Forelimb muscle (tissue), 1 donor: ENCODE results near the gene GREB1. TPM values are rescaled to one million over a fixed set of nuclear protein-coding genes. Genes with fewer than 3 reads are reported as not detected.

Experiments used
- DNase-seq: peaks from one replicate; pipeline ENCODE4 v3.0.0-alpha.2; 2013; ENCODE audit warnings: low read depth
- polyA plus RNA-seq: library from polyadenylated mRNA; unstranded; fragments of 120-200 nt; gene quantifications from one replicate; pipeline ENCODE4 v1.2.1, GENCODE V29; 2013; ENCODE audit not compliant: insufficient read length

The GREB1 gene
- polyA plus RNA-seq, 1 donor = 10.2 TPM

- no peak for DNase-seq
These were observed 149.6 kb downstream of the GREB1 start for GRCh38 chr2:11683476-11683875.

DNA sequence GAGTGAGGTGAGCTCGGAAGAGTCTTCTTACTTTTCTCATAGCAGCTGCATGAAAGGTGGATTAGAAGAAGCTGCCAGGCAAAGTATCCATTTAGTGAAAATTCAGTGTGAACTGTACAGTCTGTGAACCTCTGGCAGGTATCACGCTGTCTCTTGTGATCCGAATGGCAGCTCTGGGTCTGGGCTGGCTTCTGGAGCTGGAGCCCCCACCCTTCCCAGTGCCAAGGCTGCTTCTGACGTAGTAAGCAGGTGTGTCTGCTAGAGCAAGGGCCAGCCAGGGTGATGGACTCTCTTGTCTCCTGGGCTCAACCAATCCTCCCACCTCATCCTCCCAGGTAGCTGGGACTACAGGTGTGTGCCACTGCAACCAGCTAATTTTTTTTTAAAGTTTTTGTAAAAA lies 150.1 kb downstream of the GREB1 start:
- DNase-seq = no peak

DNA sequence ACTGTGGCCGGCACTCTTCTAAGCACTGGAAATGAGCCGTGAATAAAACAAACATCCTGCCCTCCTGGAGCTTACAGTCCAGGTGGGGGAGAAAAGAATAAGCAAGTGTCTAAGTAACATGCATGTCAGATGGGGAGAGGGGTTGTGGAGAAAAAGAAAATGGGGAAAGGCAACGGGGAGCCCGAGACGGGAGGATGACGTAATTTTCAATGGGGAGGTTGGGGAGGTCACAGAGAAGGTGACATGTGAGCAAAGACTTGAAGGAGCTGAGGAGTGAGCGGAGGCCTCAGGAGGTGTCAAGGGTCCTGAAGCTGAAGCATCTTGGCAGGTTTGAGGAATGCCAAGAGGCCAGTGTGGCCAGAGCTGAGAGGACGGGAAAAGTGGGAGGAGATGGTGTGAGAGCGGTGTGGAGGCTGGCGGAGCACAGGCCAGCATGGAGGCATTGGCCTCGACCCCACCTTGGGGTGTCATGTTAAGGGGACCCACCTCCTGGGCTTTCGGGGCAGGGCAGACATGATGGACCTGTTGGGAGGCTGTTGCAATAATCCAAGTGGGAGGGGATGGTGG lies 151.1 kb downstream of the GREB1 start:
- DNase-seq = no peak

DNA sequence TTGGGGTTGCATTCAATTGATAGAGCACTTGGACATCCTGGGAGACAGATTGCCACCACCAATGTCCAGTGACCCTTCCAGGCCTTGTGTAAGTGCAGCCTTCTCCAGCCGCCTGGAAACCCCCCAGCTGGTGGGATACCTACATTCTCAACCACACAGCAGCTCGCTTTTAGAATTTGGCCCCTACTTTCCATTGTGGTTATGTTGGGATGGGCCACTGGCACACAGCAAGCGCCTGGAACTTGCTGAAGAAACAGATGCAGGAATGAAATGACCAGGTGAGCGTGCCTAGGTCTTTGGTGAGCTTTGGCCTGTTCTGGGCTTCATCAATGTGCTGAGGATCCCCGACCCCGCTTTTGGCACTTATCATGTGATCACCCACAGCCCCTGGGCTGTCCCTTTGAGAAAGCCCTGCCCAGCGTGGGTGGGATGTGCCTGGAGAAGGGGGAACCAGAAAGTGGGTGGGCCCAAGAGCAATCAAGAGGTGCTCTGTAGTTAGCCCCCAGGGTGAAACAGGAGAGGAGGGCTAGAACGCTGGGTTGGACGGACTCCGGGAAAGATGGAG lies 152.1 kb downstream of the GREB1 start:
- DNase-seq = no peak

DNA sequence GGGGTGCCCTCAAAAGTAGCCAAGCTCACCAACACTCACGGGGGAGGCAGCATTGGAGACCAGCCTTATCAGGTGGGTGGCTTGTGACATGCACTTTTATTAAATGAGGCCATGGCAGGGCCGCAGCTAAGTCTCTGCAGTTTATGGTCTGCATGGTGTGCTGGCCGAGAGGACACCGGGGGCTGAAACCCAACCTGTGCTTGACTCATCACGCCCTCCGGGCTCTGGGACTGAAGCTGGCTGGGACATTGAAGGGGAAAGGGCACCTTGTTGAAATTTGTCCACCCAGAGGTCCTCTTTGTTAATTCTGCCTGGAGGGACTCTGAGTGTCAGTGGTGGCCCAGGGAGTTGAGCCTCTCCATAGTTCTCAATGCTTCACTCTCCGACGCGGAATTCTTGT lies 153.9 kb downstream of the GREB1 start:
- DNase-seq = no peak

DNA sequence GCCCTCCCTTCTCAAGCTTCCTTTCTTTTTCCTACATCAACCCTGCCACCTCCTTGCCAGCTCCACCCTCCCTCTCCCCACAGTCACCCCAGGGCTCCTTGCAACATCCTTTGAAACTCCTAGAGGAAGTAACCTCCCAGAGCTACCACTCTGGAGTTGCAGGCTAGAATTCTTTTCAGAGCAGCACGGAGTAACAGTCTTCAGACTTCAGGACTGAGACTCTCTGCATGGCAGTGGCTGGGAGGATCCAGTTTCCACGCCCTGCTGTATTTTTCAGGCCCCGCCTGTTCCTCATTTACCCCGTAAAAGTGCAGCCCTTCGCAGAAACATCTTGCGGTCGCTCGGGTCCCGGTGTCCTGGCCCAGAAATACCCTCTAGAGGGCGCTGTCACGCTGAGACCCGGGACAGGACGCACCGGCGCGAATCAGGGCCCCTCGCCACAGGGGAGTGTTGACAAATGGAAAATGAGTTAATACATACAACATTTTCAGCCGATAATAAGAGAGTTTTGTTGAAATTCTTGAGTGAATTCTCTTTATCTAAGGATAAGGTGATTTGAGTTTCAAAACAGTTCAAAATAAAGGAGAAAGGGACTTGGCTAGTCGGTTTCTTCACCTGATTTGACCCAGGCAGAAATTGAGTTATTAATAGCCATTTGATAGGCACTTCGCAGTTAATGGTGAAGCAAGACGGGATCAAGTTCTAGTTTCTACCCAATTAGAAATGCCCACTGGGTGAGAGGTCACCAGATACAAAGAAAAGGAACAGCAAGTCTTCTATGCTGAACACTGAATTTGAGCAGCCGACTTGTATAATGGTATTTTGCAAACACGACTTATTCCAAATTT lies 154.6 kb downstream of the GREB1 start:
- no peak for DNase-seq

DNA sequence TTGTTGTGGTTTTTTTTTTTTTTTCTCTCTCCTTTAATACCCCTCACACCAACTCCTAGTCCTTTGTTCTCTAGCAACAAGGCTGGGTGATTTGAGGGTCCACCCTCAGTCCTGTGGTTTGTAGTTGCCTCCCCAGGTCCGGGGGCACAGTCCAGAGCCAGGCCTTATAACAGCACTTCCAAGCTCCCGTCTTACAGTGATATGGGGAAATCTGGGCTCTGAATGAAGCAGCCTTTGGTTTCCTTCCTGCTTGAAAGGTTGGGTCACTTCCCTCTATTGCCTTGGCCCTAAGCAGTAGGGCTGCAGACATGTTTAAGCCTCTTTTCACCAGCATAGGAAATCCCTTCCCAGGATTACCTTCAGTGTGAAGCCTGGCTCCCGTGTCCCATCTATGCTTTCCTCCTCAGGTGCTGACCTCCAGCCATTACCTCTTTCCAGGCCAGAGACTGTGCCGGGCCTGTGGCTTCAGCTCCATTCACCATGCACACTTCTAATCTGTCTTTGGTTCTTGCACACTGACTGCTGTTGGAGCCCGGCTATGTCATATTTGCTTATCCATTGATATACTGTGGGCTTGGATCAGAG lies 157.3 kb downstream of the GREB1 start:
- DNase-seq = no peak

Other genes with a start within 250 kb of the GREB1 start
- 51.6 TPM for gene ROCK2, start 189.4 kb upstream of the GREB1 start, polyA plus RNA-seq
- 20.4 TPM for gene E2F6, start 67.9 kb upstream of the GREB1 start, polyA plus RNA-seq
- not detected for gene NTSR2, start 136.2 kb downstream of the GREB1 start, polyA plus RNA-seq
- gene LPIN1, start 212.6 kb downstream of the GREB1 start, polyA plus RNA-seq = 24.6 TPM